Upper lobe of right lung (tissue), 1 donor: ENCODE measurements around the gene BRWD1. TPM values are rescaled to one million over a fixed set of nuclear protein-coding genes. Genes with fewer than 3 reads are reported as not detected.

ENCODE experiments used
- ATAC-seq: fragments of 200-7000 bp; cut with Tn5 transposase; one replicate; pipeline ENCODE4 v1.9.1; 2020; ENCODE audit warnings: mild to moderate bottlenecking, moderate library complexity
- DNase-seq: peaks from one replicate; pipeline ENCODE4 v3.0.0-alpha.2; 2020
- H3K27ac ChIP-seq: fragments of 200-600 bp; one replicate; pipeline ENCODE4 v1.8.0; 2022
- H3K27me3 ChIP-seq: fragments of 200-600 bp; one replicate; pipeline ENCODE4 v1.8.0; 2022; ENCODE audit warnings: mild to moderate bottlenecking
- H3K36me3 ChIP-seq: fragments of 200-600 bp; one replicate; pipeline ENCODE4 v1.8.0; 2022
- H3K4me1 ChIP-seq: fragments of 200-600 bp; one replicate; pipeline ENCODE4 v1.8.0; 2022
- H3K4me3 ChIP-seq: fragments of 200-600 bp; one replicate; pipeline ENCODE4 v1.8.0; 2022; ENCODE audit warnings: mild to moderate bottlenecking
- H3K9me3 ChIP-seq: fragments of 200-600 bp; one replicate; pipeline ENCODE4 v1.8.0; 2022
- intact Hi-C: fragments of 100-400 bp; cut with DNase I; formaldehyde crosslinking; loops from one replicate; pipeline ENCODE4 v1.11.0; 2022
- total RNA-seq: library from RNA; stranded (reverse); fragmentation: NEBNext Ultra II Directional; extraction: Animal tissue kit (Norgen Biotek cat#: 25700); gene quantifications from one replicate; pipeline ENCODE4 v1.2.1, GENCODE V29; 2021
- TF ChIP-seq, protein P1 (sequence below): fragments of 200-600 bp; IDR thresholded peaks from one replicate; pipeline ENCODE4 v1.8.0; 2022; ENCODE audit warnings: antibody characterized with exemption
- donor health status: DM: no; HTN: yes; CAD: no; lungs with severe emphysema.

The BRWD1 gene
- total RNA-seq, 1 donor from 2014 or later = 40.5 TPM

DNA sequence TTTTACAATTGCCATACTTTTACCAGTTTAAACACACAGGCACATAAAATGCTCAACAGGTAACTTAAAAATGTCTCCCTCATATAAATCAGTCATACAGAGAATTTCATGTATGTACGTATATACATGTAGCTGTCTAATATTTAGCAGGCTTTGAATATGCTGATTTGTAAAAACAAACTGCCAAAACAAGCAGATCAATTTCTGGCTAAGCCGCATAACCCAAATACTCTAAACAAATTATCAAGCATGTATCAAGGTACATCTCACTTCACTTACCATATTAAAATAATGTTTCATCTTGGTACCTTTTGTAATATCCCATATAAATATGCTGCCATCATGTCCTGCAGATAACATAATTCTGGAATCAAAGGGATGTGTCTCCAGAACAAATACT, 43.8 kb downstream of the BRWD1 start:
- H3K27me3 ChIP-seq = no peaks in the 10 kb centered on the region
- H3K4me1 ChIP-seq = no peaks in the 10 kb centered on the region
- TF ChIP-seq, protein P1, sequence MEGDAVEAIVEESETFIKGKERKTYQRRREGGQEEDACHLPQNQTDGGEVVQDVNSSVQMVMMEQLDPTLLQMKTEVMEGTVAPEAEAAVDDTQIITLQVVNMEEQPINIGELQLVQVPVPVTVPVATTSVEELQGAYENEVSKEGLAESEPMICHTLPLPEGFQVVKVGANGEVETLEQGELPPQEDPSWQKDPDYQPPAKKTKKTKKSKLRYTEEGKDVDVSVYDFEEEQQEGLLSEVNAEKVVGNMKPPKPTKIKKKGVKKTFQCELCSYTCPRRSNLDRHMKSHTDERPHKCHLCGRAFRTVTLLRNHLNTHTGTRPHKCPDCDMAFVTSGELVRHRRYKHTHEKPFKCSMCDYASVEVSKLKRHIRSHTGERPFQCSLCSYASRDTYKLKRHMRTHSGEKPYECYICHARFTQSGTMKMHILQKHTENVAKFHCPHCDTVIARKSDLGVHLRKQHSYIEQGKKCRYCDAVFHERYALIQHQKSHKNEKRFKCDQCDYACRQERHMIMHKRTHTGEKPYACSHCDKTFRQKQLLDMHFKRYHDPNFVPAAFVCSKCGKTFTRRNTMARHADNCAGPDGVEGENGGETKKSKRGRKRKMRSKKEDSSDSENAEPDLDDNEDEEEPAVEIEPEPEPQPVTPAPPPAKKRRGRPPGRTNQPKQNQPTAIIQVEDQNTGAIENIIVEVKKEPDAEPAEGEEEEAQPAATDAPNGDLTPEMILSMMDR = no peak
- intact Hi-C loops = no loop called here
- ATAC-seq (no peak), DNase-seq (no peak)
- no peaks in the 10 kb centered on the region for H3K9me3 ChIP-seq
- H3K4me3 ChIP-seq = no peak overlapping the region
- H3K36me3 ChIP-seq = peaks cover 85% of the 10 kb centered on the region
- no peak overlapping the region for H3K27ac ChIP-seq

DNA sequence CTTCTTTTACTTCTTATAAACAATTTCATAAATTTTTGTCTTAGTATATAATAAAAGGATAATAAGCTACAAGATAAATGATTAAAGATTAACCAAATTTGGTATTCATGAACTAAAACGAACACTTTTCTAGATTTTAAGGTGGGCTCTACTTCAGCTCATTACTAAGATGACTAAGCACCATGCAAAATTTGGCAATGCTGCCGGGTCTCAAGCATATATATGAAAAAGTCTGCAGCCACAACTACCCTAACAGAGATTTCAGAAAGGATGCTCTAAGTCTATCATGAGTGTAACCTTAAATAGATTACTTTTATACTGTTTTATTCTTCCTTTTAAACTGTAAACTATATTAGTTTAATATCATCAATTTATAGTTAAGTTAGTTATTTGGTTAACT, 47.8 kb downstream of the BRWD1 start:
- TF ChIP-seq, protein P1 = no peak
- no peaks in the 10 kb centered on the region for H3K4me1 ChIP-seq
- H3K36me3 ChIP-seq = peaks cover 93% of the 10 kb centered on the region
- no peak for DNase-seq
- H3K27me3 ChIP-seq = no peaks in the 10 kb centered on the region
- no peak overlapping the region for H3K4me3 ChIP-seq
- no peaks in the 10 kb centered on the region for H3K9me3 ChIP-seq
- no peak for ATAC-seq
- no peak overlapping the region for H3K27ac ChIP-seq
- intact Hi-C loops = no loop called here

DNA sequence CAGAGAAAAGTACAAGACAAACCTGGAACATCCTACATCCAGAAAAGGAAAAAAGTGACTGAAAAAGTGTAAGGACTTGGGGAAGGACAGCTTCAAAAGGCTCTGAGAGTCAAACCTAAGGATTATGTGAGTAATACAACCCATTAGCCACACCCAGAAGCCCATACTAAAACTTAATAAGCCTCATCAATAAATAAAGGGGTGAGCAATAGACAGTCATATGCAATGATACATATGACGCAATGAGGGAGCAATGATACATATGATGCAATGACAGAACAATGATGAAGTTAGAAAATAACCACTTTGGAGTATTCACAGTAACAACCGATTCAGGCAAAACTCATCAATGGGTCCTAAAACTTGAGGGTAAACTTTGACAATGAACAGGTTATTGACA, 50.1 kb downstream of the BRWD1 start:
- DNase-seq (no peak), ATAC-seq (no peak)
- Histone ChIP-seq H3K9me3 (no peaks in the 10 kb centered on the region), H3K36me3 (peaks cover 84% of the 10 kb centered on the region), H3K4me3 (no peak overlapping the region), H3K4me1 (no peaks in the 10 kb centered on the region), H3K27ac (no peak overlapping the region), H3K27me3 (no peaks in the 10 kb centered on the region)
- TF ChIP-seq, protein P1 = no peak
- intact Hi-C loops = no loop called here

DNA sequence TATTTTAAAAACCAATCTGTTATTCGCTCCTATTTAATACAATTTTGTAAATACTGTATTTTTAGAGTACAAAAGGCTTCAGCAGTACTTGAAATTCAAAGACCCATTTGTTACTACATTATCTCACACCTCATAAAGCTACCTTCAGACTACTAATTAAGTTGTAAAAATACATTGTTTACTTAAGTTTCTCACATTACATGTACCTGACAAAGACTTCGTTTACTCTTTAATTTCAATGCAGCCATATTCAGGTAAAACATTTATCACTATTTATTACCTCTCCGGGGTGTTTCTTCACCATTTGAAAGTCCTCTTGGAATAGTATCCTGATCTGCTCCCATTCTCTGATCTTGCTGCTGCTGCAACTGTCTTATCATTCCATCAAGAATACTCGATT, 55.2 kb downstream of the BRWD1 start:
- DNase-seq = no peak
- Histone ChIP-seq H3K4me3 (no peak overlapping the region), H3K27me3 (no peaks in the 10 kb centered on the region), H3K9me3 (no peaks in the 10 kb centered on the region), H3K4me1 (no peaks in the 10 kb centered on the region), H3K27ac (no peak overlapping the region), H3K36me3 (peaks cover 89% of the 10 kb centered on the region)
- intact Hi-C loops = no loop called here
- TF ChIP-seq, protein P1 = no peak
- no peak for ATAC-seq

DNA sequence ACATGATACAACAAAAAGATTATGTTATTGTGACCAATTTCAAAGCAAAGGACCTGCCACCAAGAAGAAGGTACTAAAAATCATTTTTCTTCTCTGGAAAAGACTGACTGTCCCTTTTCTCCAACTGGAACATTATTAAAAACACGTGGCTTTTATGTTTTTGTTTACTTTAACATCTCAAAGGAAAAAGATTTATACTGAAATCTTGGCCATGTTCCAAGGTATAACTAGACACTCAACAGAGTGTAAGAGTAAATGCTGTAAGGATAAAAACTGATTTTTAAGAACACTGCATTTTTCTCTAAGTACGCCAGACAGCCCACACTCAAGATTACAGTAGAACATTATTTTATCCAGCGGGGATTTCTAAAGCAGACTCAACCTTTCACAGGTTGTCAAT, 62.1 kb downstream of the BRWD1 start:
- TF ChIP-seq, protein P1 = no peak
- H3K27me3 ChIP-seq = no peaks in the 10 kb centered on the region
- H3K4me1 ChIP-seq = no peaks in the 10 kb centered on the region
- ATAC-seq (no peak), DNase-seq (no peak)
- H3K36me3 ChIP-seq = peaks cover 73% of the 10 kb centered on the region
- no peak overlapping the region for H3K27ac ChIP-seq
- intact Hi-C loops = no loop called here
- no peak overlapping the region for H3K4me3 ChIP-seq
- H3K9me3 ChIP-seq = no peaks in the 10 kb centered on the region

DNA sequence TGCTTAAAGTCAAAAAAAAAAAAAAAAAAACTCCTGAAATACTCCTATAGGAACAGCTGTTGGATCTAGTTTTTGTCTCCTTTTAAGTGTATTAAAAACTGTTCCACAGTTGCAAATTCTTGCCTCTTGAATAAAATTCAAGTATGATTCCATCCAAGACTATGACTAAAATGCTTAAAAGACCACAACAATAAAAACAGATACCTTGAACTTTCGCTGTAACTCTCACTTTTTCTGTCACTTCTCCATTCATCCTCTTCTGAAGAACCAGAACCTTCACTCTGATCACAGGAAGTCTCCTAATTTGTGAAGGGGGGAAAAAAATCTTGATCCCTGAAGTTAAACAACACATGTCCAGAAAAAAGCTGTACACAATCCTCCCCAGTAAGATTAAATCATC, 75.2 kb downstream of the BRWD1 start:
- H3K27me3 ChIP-seq = no peaks in the 10 kb centered on the region
- no peaks in the 10 kb centered on the region for H3K9me3 ChIP-seq
- H3K27ac ChIP-seq = no peak overlapping the region
- no peak overlapping the region for H3K4me3 ChIP-seq
- DNase-seq = no peak
- no peak for ATAC-seq
- no peaks in the 10 kb centered on the region for H3K4me1 ChIP-seq
- TF ChIP-seq, protein P1 = no peak
- intact Hi-C loops = no loop called here
- H3K36me3 ChIP-seq = peaks cover 71% of the 10 kb centered on the region
